BLaER1 (cell line): ENCODE results near the gene PRKCH.

Source experiments
- H3K27ac ChIP-seq: shearing (Covaris generic); formaldehyde crosslinking; 2 replicates; pipeline ENCODE4 v1.8.1; 2022
- H3K27me3 ChIP-seq: shearing (Covaris generic); formaldehyde crosslinking; 2 replicates; pipeline ENCODE4 v1.8.1; 2022
- H3K36me3 ChIP-seq: shearing (Covaris generic); formaldehyde crosslinking; 2 replicates; pipeline ENCODE4 v1.8.1; 2022
- H3K4me1 ChIP-seq: shearing (Covaris generic); formaldehyde crosslinking; 2 replicates; pipeline ENCODE4 v1.8.1; 2022
- H3K4me2 ChIP-seq: shearing (Covaris generic); formaldehyde crosslinking; 2 replicates; pipeline ENCODE4 v1.8.1; 2022
- H3K4me3 ChIP-seq: shearing (Covaris generic); formaldehyde crosslinking; 2 replicates; pipeline ENCODE4 v1.8.1; 2022
- H3K9ac ChIP-seq: shearing (Covaris generic); formaldehyde crosslinking; 2 replicates; pipeline ENCODE4 v1.8.1; 2022
- H3K9me3 ChIP-seq: shearing (Covaris generic); formaldehyde crosslinking; 2 replicates; pipeline ENCODE4 v1.8.1; 2022
- H4K20me1 ChIP-seq: shearing (Covaris generic); formaldehyde crosslinking; 2 replicates; pipeline ENCODE4 v1.8.1; 2022
- Cebpa-rat ChIP-seq: shearing (Covaris generic); IDR thresholded peaks from 2 replicates; pipeline ENCODE4 v1.8.1; 2022

The PRKCH gene

GRCh38 chr14:61571917-61572316 lies 250.5 kb downstream of the PRKCH start:
- Histone ChIP-seq H3K27me3 (no peaks in the 10 kb centered on the region), H3K36me3 (no peaks in the 10 kb centered on the region), H3K27ac (no peak overlapping the region), H3K9ac (no peak overlapping the region), H3K4me3 (no peak overlapping the region), H3K9me3 (no peaks in the 10 kb centered on the region), H4K20me1 (no peaks in the 10 kb centered on the region), H3K4me2 (peak overlapping the region; percentile 77; the same call in 1 of the 2 replicates), H3K4me1 (peaks cover 61% of the 10 kb centered on the region)
- no peak for TF ChIP-seq Cebpa-rat

DNA sequence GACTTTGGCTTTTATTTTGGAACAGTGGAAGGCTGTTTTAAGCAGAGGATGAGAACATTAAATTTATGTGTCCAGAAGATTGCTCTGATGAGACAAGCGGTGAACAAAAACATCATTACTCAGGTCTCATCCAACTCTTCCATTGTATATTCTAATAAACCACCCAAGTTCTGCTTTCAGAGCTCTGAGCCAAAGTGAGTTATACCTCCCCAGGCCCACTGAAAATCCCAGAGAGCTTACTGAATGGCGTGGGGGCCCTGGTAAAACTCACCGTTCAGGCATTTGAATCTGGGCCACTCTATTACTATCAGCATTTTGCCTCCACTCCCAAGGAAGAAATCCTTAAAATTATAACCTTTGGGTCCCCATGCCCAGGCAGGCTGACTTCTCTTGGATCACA lies 251.9 kb downstream of the PRKCH start:
- no peaks in the 10 kb centered on the region for H3K36me3 ChIP-seq
- no peak overlapping the region for H3K27ac ChIP-seq
- no peaks in the 10 kb centered on the region for H3K9me3 ChIP-seq
- no peak overlapping the region for H3K9ac ChIP-seq
- TF ChIP-seq Cebpa-rat, result no peak
- no peaks in the 10 kb centered on the region for H3K27me3 ChIP-seq
- no peaks in the 10 kb centered on the region for H4K20me1 ChIP-seq
- H3K4me2 ChIP-seq, result no peak overlapping the region
- H3K4me3 ChIP-seq, result no peak overlapping the region
- H3K4me1 ChIP-seq, result peaks cover 47% of the 10 kb centered on the region

- no peaks in the 10 kb centered on the region for H3K27me3 ChIP-seq
- H3K4me3 ChIP-seq, result no peak overlapping the region
- H3K36me3 ChIP-seq, result no peaks in the 10 kb centered on the region
- H3K9ac ChIP-seq, result no peak overlapping the region
- H3K4me2 ChIP-seq, result 0 out of 2 replicates have a peak overlapping the region, but pooled peaks have one; percentile 16
- no peaks in the 10 kb centered on the region for H4K20me1 ChIP-seq
- peaks cover 45% of the 10 kb centered on the region for H3K4me1 ChIP-seq
- no peak for TF ChIP-seq Cebpa-rat
- H3K27ac ChIP-seq, result no peak overlapping the region
- H3K9me3 ChIP-seq, result no peaks in the 10 kb centered on the region
Measured at GRCh38 chr14:61573748-61574513, 252.6 kb downstream of the PRKCH start.

GRCh38 chr14:61574514-61574807 lies 253.1 kb downstream of the PRKCH start:
- Histone ChIP-seq H3K36me3 (no peaks in the 10 kb centered on the region), H3K27me3 (no peaks in the 10 kb centered on the region), H3K9ac (no peak overlapping the region), H3K4me3 (no peak overlapping the region), H3K27ac (no peak overlapping the region), H3K4me2 (0 out of 2 replicates have a peak overlapping the region, but pooled peaks have one; percentile 16), H3K9me3 (no peaks in the 10 kb centered on the region), H4K20me1 (no peaks in the 10 kb centered on the region), H3K4me1 (peaks cover 43% of the 10 kb centered on the region)
- TF ChIP-seq Cebpa-rat, result no peak

DNA sequence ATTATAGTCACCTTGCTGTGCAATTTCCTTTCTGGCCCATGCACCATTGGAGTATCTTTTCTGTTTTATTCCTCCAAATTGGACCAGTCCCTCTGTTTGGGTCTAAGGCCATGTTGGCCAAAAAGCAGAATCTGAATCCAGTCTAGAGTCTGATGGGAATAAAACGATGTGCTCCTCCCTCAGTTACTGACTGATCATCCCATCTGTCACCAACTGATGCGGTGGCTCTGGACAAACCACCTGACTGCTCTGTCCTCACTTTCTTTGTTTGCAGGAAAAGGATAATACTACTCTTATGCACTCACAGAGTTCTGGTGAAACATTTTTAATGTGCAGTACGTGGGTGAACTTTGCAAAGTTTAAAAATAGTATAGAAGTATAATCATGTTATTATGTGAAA lies 253.7 kb downstream of the PRKCH start:
- Histone ChIP-seq H3K9me3 (no peaks in the 10 kb centered on the region), H3K4me3 (no peak overlapping the region)

GRCh38 chr14:61575551-61576150 lies 254.3 kb downstream of the PRKCH start:
- Histone ChIP-seq H3K4me1 (peaks cover 43% of the 10 kb centered on the region), H3K27ac (no peak overlapping the region), H3K9me3 (no peaks in the 10 kb centered on the region), H3K36me3 (no peaks in the 10 kb centered on the region), H3K4me3 (no peak overlapping the region), H3K4me2 (no peak overlapping the region), H3K27me3 (no peaks in the 10 kb centered on the region), H3K9ac (no peak overlapping the region), H4K20me1 (no peaks in the 10 kb centered on the region)
- TF ChIP-seq Cebpa-rat, result no peak

More for the DNA sequence above, 253.7 kb downstream of the PRKCH start:
- Histone ChIP-seq H3K9ac (no peak overlapping the region), H3K4me1 (peaks cover 43% of the 10 kb centered on the region), H3K27ac (no peak overlapping the region), H4K20me1 (no peaks in the 10 kb centered on the region), H3K4me2 (no peak overlapping the region), H3K36me3 (no peaks in the 10 kb centered on the region), H3K27me3 (no peaks in the 10 kb centered on the region)
- TF ChIP-seq Cebpa-rat, result no peak

DNA sequence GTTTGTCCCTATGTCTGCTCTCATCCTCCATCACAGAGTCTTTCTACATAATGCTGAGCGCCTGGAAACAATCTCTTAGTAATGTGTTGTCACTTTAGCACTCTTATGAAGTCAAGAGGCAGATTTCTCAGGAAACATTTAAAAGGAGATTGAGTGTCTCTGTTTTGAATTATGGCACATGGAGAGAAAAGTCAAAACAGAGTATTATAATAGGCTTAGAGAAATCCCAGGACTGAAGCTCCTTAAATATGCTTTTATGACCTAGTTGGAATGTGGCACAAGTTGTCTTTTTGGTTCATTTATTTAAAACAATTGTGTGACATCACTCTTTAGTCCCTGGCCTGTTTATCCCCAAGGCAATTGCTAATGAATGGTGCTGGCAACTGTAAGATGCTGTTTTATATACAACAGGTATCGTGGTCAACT lies 256.1 kb downstream of the PRKCH start:
- H3K4me2 ChIP-seq, result no peak overlapping the region
- no peaks in the 10 kb centered on the region for H4K20me1 ChIP-seq
- H3K4me1 ChIP-seq, result peaks cover 44% of the 10 kb centered on the region
- no peak overlapping the region for H3K27ac ChIP-seq
- H3K9ac ChIP-seq, result no peak overlapping the region
- no peak overlapping the region for H3K4me3 ChIP-seq
- no peaks in the 10 kb centered on the region for H3K27me3 ChIP-seq
- no peaks in the 10 kb centered on the region for H3K36me3 ChIP-seq
- TF ChIP-seq Cebpa-rat, result no peak
- no peaks in the 10 kb centered on the region for H3K9me3 ChIP-seq

- H3K27ac ChIP-seq, result no peak overlapping the region
- H3K9ac ChIP-seq, result no peak overlapping the region
- no peaks in the 10 kb centered on the region for H3K36me3 ChIP-seq
- TF ChIP-seq Cebpa-rat, result no peak
- no peaks in the 10 kb centered on the region for H4K20me1 ChIP-seq
- no peak overlapping the region for H3K4me3 ChIP-seq
- H3K27me3 ChIP-seq, result no peaks in the 10 kb centered on the region
- no peaks in the 10 kb centered on the region for H3K9me3 ChIP-seq
- H3K4me2 ChIP-seq, result peak overlapping the region; percentile 10; the same call in 1 of the 2 replicates
- H3K4me1 ChIP-seq, result peaks cover 56% of the 10 kb centered on the region
Measured at GRCh38 chr14:61578745-61579144, 257.4 kb downstream of the PRKCH start.

DNA sequence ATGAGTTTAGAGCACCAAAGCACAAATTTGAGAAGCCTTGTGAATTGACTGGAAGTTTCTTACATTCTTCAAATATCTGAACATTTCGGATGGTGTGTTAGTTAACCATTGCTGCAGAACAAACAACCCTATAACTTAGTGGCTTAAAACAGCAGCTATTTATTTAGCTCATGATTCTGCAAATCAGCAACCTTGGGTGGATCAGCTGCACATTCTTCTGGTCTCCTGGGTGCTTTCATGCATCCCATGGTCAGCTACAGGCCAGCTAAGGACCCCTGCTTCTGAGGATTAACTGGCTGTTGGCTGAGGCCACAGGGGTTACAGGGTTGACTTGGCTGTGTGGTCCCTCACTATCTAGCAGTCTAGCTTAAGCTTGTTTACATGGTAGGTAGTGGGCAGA lies 260.0 kb downstream of the PRKCH start:
- Histone ChIP-seq H3K27me3 (no peaks in the 10 kb centered on the region), H3K4me1 (peaks cover 70% of the 10 kb centered on the region), H3K36me3 (no peaks in the 10 kb centered on the region), H3K27ac (no peak overlapping the region), H3K4me3 (no peak overlapping the region), H4K20me1 (no peaks in the 10 kb centered on the region), H3K4me2 (peak overlapping the region; percentile 68), H3K9ac (no peak overlapping the region), H3K9me3 (no peaks in the 10 kb centered on the region)
- no peak for TF ChIP-seq Cebpa-rat

DNA sequence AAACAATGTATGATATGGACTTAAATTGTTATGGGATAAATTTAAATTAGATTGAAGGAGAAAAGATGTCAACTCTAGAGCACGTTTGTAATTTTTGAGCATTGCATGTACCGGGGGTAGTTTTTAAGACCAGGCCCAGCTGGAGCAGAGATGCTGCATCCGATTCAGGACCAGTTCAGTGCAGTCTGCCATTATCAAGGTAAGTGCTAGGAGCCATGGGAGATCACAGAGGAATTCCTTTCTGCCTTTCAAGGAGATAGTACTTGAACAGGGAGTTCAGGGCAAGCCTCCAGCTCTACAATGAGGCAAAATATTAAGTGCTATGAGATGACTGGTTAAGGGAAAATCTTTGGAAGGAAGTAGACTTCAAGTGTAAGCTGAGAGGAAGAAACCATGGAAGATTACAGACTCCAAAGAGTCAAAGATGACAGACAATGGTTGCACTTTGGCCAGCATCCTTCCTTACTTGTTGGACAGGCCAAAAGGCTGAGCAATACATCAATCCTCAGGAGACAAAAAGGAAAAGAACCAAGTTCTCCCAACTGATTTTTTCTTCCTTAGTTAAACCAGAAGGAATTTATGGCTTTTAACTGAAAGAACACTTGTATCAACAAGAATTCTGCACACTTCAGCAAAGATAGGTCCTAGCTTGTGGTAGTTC lies 260.7 kb downstream of the PRKCH start:
- Histone ChIP-seq H3K9me3 (no peaks in the 10 kb centered on the region), H3K36me3 (no peaks in the 10 kb centered on the region), H3K9ac (no peak overlapping the region), H3K4me1 (peaks cover 78% of the 10 kb centered on the region), H3K27me3 (no peaks in the 10 kb centered on the region), H3K4me3 (no peak overlapping the region), H3K27ac (no peak overlapping the region), H3K4me2 (peak overlapping the region; percentile 68), H4K20me1 (no peaks in the 10 kb centered on the region)
- TF ChIP-seq Cebpa-rat, result no peak
